Fibroblast of lung (primary cell): ENCODE measurements around the gene STRC.
"Not testable (repeated sequence)": the region's sequence is repeated elsewhere in the genome, so short reads cannot be mapped to it uniquely, and the experiment has no call there.

ENCODE experiments used
- CTCF ChIP-seq, 2 donors: IDR thresholded peaks in 1 of 2; conservative IDR thresholded peaks in 1 of 2; 1 replicate in 1 of 2; 2 replicates in 1 of 2; pipeline ENCODE4 v1.5.1; 2011 to 2012; ENCODE audit warnings: low read length in 2 of 2, control low read depth in 1 of 2, inconsistent platforms in 1 of 2, low read depth in 1 of 2, mild to moderate bottlenecking in 1 of 2
- EZH2 ChIP-seq: IDR thresholded peaks from 2 replicates; pipeline ENCODE4 v1.5.1; 2012; ENCODE audit warnings: low read length, control low read depth, mild to moderate bottlenecking; ENCODE audit errors: missing control alignments

GRCh38 chr15:43592841-43593240 lies 25.8 kb downstream of the STRC start:
- not testable (repeated sequence) for TF ChIP-seq CTCF (conservative IDR thresholded peaks at IDR 0.05 in 1 of 2, IDR thresholded peaks at IDR 0.05 in 1 of 2; ENCODE audit: low read depth in 1 of 2, low read length in 2 of 2); EZH2
